ENCODE results near the gene ZNF175. TPM values are rescaled to one million over a fixed set of nuclear protein-coding genes. Genes with fewer than 3 reads are reported as not detected.

ZNF175 gene
- 2.9 and 4.0 TPM in 2 replicates for total RNA-seq (2014; rRNA removed)
- 4.7 TPM for polyA plus RNA-seq (2012)

DNA sequence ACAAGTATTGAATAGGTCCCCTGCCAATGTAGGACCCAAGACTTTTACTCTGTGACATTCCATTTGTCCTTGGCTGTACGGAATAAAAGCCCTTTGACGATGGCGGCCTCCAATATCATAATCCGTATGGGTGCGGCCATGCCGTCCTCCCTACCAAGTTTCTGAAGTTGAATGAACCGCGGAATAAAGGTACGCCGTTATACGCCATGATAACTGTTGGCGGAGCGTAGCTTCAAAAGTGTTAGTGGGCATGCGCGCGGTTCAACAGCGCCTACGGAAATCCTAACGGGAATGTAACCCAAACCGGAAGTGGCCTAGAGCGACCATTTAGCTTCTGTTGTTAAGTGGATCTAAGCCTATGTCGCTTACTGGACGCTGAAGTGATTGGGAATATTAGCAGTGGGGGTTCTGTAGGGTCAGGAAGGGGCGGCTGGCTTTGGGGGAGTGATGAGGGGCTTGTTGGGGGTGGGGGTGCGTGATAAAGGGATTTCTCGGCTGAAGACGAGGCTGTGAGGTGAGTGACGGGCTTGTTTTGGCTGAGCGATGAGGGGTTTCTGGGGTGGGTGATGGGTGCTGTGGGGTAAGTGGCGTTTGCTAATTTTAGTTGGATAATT, at the start of gene ZNF175:
Gene ZNF175, plus strand, starts transcription at position 322 of the 614 bp plus-strand sequence. CDS start 2,047 bp downstream, outside the sequence.
- peak; percentile 96 for DNase-seq (ENCODE audit: low read depth)

DNA sequence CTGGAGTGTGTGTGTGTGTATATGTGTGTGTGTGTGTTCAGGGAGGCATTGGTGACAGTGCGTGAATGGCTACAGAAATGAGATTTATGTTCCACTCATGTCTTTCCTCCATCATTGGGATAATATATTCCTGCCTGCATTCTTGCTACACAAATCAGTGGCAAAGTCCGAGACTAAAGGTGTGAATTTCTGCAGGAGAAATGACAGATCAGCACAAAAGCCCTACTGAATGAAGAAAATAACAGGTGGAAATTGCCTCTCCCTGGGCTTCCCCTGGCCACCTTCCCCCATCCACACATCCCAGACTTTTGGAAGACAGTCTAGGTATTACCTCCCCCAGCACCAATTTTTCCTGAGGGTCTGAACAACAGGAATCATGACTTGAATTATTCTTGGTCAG, 49.7 kb upstream of the ZNF175 start:
- DNase-seq (ENCODE audit: low read depth): no peak

DNA sequence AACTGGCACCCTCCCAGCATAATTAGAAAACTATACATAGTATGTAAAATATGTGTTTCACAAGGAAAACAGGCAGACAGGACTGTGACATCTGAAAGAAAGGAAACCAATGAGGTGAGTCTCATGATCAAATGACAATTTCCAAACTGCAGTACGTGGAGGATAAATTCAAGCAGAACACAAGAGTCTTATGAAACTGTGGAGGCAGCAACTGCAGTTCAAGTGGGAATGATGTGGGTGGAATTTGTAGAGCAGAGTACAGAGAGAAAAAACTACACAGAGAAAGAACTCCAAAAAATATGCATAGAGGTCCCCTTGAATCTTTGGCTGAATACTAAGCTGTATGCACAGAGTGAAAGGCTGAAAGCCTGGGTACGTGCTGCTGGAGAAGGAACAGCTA, 49.3 kb upstream of the ZNF175 start:
- DNase-seq (ENCODE audit: low read depth): no peak

DNA sequence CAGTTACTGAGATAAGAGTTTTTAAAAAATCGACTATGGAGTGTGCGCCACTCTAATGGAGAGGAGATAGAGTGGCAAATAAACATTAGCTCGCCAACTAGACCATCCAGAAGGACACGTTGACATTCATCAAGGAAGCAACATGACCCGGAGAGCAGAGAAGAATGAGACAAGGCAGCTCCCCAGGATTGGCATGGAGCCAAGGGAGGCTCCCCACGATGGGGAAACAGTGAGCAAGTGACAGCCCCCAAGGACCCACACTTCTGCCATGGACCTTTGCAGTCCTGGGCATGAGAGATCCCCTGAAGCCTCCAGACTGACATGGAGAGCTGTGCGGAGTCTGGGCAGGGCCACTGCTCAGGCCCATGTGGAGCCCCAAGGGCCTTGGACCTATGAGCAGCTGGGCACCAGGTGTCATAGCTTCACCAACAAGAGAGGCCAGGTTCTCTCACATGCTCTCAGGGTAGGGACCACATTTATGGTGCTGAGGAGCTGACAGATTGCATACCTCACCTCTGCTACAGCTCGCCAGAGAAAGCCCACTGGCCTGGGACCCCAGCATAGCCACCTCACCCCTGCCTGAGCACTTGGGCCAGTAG, 46.3 kb upstream of the ZNF175 start:
- no peak for DNase-seq (ENCODE audit: low read depth)

DNA sequence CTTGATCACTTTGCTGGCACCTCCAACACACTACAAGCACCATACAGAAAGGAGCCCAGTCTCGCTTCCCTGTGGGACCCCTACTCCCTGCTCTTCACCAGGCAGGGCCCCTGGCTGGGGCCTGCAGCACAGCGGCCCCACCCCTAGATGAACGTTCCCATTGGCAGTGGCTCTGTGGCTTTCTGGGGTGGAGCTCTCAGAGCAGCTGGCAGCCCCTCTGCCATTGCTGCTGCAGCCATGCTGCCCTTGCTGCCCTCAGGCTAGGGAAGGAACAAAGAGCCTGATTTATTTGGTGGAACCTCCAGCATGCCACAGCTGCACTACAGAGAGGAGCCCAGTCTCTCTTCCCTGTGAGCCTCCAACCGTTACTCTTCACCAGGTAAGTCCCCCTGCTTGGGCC, 45.4 kb upstream of the ZNF175 start:
- no peak for DNase-seq (ENCODE audit: low read depth)

DNA sequence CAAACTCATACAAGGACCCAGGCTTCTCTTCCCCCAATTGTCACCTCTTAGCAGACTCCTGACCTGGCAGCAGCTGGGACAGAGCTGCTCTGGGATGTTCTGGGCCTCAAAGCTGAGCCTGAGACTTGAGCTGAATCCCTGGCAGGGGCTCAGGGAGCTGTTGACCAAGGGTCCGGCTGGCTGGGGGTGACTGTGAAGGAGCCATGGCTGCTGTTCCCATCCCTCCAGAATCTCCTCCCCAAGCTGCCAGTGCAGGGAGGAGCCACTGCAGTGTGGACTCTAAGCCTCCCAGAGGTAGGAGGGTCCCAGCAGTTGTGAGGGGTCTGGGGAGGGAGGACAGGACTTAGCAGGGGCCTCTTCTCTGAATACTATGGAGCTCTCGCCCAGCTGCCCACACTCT, 41.8 kb upstream of the ZNF175 start:
- no peak for DNase-seq (ENCODE audit: low read depth)

DNA sequence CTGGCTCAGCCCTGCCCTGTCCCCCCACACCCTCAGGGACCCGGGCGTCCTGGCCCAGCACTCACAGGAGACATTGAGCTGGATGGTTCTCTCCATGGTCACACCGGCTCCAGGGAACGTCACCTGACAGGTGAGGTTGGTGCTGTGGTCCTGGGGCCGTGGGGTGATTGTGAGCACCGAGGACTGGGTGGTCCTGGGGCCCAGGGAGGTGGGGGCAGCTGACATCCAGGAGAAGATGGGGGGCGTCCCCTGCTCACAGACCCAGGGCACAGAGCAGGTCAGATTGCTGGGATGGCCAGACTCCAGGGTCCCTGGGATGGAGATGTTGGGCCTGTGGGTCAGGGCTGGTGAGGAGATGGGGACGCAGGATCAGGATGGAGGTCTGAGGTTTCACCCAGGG, 40.5 kb upstream of the ZNF175 start:
- no peak for DNase-seq (ENCODE audit: low read depth)

DNA sequence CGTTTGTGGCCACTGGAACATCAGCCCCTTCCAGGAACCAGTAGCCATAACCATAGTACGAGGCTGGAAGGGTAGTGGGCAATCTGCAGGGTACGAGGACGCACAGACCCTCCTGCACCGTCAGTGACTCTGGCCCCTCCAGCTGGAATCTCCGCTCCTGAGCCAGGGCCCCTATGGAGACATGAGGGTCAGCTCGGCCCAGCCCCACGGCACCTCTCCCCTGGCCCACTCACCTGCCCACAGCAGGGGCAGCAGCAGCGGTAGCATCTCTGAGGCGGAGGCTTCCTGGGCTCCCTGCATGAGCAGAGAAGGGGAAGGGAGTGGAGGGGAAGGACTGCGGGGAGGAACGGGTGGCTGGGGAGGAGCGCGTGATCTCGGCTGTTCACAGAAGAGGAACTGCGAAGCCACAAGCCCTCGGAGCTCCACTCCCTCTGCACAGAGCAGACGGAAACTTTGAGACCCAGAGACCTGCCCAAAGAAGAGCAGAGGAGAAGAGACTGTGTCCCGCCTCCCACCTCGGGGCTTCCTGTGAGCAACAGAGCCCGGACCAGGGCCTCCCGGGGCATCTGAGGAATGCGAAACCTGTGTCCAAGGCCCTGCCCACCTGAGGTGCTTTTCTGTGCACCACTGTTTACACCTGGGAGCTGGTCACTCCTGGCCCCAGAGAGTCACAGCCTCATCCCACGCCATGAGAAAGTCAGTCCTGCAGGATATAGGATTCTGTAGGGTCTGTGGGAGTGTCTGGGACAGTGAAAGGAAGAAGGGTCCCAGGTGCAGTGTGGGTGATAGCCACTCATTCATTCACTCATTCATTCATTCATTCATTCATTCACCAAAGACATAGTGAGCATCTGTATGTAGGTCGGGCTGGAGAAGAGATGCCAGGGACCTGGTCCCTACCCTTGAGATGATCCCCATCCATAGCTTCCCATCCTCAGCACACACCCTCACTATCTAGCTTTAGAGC, 39.5 kb upstream of the ZNF175 start, which contains the start of gene SIGLEC6:
Gene SIGLEC6, minus strand, starts transcription at position 322 of the 967 bp plus-strand sequence. Its CDS starts 22 bp downstream, at position 300.
- DNase-seq (ENCODE audit: low read depth): no peak

DNA sequence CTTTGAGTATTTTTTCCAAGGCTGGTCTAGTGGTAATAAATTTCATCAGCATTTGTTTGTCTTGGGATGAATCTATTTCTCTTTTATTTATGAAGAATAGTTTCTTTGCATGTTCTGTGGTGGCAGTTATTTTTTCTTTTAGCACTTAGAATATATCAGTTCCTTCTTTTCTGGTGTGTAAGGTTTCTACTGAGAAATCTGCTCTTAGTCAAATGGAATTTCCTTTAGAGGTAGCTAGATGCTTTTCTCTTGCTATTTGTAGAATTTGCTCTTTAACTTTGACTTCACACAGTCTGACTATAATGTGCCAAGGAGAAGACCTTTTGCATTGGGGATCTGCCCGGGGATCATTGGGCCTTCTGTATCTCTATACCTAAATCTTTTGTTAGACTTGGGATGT, 35.5 kb upstream of the ZNF175 start:
- DNase-seq (ENCODE audit: low read depth): no peak

DNA sequence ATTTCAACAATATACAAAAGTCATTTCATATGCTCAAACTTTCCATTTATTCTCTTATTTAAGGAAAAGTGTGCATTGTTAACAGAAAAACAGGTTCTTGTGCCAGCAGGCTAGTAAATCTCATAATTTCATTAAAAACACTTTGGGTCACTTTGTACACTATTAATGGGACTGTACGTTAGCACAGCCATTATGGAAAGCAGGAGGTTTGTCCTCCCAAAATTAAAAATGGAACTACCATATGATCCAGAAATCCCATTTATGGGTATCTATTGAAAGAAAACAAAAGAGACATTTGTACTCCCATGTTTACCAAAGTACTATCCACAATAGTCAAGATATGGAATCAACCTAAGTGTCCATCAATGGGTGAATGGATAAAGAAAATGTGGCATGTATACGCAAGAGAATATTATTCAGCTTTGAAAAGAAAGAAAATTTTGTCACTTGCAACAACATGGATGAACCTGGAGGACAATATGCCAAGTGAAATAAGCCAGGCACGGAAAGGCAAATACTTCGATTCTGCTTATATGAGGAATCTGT, 31.2 kb upstream of the ZNF175 start:
- no peak for DNase-seq (ENCODE audit: low read depth)

DNA sequence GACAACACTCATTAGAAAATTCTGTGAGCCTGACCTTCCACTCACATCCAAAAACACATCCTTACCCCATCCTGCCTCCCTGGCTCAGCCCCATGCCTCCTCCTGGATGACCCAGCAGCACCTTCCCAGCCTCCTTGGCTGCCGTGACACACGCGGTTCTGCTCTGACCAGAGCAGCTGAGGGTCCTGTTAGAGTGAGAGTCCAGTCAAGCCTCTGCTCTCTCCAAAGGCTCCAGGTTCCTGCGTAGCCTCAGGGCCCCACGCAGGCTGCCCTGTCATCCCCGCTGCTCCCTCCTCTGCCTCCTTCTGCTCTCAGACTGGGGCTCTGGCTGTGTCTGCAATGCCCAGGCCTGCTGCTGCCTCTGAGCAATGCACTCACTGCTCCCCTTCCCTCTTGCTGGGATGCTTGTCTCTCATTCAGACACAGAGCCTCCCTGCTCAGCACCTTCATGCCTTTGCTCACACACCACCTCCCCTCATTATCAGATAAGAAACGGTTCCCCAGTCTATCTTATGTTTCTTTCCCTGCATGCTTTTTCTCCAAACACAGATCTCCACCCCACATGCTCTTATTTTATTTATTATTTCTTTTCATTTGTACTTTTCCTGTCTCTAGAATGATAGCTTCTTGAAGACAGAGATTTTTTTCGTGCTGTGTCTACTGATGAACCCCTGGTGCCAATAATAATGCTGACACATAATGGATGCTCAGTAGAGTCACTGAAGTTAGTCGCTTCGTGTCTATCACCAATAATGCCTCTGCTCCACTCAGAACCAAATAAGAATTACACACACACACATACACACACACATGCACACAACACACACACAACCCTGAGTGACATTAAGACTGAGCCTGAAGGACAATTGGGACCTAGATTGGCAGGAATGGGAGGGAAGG, 29.4 kb upstream of the ZNF175 start:
- no peak for DNase-seq (ENCODE audit: low read depth)

DNA sequence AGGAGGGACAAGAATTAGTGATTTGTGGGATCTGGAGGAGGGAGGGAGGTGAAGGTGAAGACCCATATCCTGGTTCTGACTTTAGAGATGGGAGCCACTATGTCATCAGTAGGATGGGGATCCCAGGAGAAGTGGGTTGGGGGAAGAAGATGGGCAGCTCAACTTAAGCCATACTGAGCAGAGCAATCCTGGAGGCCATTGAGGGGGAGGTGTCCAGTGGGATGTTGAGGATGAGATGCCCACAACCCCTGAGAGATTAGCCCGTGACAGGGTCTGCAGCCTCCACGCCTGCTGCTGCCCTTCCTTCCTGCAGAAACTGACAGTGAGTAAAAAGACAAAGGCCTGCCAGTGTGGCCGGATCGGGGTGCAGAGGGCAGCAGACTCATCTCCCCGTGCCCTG, 28.4 kb upstream of the ZNF175 start:
- no peak for DNase-seq (ENCODE audit: low read depth)

DNA sequence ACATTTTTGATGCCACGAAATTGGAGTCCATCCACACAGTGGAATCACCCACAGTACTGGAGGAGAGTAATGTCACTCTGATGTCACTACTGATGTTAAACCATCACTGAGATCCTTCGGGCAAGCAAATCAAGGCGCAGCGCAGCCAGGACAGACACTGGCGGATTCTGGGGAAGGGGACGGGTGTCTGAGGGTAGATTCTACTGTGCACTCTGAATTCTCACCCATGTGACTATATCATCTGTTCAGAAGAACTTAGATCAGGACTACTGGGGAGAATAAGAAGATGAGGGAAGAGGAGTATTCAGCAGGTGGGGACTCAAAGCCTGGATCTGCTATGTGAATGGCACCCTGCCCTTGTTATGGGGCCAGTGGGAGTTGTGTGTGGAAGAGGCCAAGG, 27.0 kb upstream of the ZNF175 start:
- no peak for DNase-seq (ENCODE audit: low read depth)

DNA sequence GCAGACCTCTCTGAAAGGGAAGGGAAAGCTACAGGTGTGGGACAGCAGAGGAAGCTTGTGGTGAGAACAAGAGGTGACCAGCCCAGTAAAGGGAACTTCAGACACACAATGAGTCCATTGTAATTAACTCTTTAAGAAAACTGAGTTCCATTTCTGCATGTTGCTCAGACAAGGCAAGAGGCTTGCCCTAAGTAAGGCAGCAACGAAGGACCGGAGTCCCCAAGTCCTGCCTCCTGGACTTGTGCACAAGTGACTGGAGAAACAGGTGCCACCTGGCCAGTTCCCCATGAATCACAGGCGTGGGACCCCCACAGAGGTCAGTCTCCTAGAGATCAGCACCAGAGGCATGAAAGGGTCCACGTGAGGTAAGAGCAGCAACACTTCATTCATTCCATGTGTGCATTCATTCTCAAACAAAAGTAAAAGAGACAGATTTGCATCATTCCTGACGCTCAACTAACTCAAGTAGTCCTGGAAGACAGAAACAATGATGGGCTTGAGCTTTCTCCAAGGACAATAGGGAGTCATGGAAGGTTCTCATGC, 24.9 kb upstream of the ZNF175 start:
- no peak for DNase-seq (ENCODE audit: low read depth)

DNA sequence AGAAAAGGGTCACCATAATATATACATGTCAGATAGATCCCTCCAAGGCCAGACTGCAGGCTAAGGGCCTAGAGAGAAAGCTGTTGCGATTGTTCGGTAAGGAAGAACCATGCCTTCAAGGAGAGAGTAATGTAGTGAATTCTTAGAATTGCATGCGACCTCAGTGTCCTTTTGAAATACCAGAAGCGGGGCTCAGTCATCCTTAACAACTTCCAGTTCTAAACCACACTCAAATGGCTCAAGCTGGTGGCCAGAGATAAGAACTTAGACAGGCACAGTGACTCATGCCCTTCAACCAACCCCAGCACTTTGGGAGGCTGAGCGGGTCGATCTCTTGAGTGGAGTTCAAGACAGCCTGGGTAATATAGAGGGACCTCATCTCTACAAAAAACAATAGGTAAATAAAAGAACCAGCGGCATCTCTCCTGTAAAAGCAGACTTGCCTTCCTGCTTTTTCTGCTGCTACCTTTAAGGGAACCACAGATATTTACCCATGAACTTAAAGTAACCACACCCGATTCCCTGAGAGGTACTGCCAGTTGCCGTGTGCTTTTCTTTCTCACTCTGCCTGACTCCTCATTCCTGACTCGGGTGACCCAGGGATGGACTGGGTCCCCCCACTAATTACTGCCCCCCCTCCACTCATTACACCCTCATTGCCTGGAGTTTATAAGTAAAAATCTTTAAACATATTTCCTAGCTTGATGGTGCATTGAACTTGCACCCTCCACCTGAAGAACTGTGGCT, 24.3 kb upstream of the ZNF175 start:
- peak; percentile 2 for DNase-seq (ENCODE audit: low read depth)

DNA sequence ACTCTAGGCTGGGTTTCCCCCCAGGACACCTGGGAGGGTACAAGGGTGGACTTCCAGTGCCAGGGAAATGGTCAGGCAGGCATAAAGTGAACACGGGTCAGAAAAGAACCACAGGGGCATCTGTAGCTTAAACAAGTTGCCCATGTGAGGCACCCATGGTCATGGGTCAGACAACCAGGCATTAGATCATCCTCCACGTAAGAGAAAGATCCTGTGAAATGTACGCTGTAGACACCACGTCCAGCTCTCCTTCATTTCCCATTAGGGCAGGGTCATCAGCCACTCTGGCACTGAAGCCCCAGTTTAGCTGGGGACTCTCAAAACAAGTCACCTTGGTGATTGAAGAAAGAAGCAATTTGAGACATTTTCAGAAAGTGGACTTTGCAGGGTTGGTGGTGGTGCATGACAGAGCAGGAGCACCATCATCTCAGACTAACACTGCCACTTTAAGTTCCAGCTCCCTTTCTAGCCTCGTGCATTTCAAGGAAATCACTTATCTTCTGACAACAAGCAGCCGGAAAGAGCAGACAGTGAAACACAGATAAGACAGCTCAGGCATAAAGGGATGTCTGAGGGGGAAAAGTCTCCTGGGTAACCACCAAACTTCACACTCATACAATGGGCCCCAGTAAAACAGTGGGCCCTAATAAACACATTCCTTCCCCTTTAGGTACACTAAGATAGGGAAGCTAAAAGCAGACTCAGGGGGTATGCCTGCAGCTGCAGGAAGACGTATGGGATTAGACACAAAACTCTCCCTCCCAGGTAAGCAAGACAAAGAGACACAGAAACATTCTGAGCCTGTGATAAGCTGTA, 23.5 kb upstream of the ZNF175 start:
- no peak for DNase-seq (ENCODE audit: low read depth)

DNA sequence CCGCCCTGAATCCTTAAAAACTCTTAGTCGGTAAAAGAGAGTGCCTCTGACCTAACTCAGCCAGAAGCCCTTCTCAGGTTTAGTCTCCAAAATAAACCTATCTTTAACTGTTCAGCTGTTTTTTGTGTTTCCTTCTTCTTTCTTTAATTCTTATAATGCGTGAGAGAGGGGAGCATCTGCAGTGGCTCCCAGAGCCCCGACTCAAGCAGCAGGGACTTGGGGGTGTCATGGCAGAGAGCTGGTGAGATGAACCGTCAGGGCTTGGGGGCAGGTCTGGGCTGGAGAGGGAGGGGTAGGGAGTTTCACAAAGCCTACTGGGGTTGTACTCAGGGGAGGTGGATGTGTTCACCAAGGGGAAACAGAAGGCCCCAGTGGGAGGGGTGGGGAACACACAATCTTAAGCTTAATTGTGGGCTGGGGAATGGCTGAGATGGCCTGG, 22.9 kb upstream of the ZNF175 start:
- no peak for DNase-seq (ENCODE audit: low read depth)

DNA sequence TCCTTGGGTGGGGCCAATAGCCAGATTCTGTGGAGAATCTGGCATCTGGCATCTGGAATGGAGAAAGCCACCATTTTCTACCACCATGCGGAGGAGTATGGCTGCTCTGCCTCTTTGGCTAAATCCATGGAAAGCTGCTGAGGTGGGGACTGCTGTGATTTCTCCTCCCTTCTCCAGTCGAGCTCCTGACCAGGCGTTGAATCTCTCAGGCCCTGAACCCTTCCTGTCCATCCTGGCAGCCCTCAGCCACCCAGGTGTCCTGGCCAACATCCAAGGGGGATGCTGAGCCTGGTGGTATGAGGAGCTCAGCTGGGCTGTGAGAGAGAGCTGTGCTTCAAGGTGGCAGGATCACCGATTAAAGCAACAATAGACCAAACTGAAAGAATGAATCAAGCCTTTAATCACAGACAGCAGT, 22.2 kb upstream of the ZNF175 start:
- DNase-seq (ENCODE audit: low read depth): no peak
